AG04450 (cell line): ENCODE measurements around the gene PDGFB. TPM values are rescaled to one million over a fixed set of nuclear protein-coding genes. Genes with fewer than 3 reads are reported as not detected.
A peak's percentile ranks its signal among the peaks of the same experiment; 100 is the strongest.

ENCODE experiments used
- CTCF ChIA-PET: fragments of 300-600, 350-600 bp; formaldehyde crosslinking; extraction: SDS; loops from one replicate; lab custom pipeline; 2022; ENCODE audit warnings: antibody characterized with exemption, inconsistent platforms; lab: Charles Lee
- POLR2A ChIA-PET: fragments of 350-600 bp; formaldehyde crosslinking; extraction: SDS; loops from one replicate; lab custom pipeline; 2021; ENCODE audit warnings: antibody characterized with exemption, inconsistent platforms; lab: Yijun Ruan, JAX
- DNase-seq: peaks from one replicate; pipeline ENCODE4 v3.0.0-alpha.2; 2011; ENCODE audit warnings: low read depth, low spot score
- H3K27ac ChIP-seq: one replicate; pipeline ENCODE4 v1.5.1; 2012; ENCODE audit warnings: low read depth, low read length, control low read depth
- H3K27me3 ChIP-seq: one replicate; pipeline ENCODE4 v1.6.0; 2012; ENCODE audit warnings: low read length; ENCODE audit not compliant: control insufficient read depth, insufficient read depth
- H3K4me3 ChIP-seq: 2 replicates; pipeline ENCODE4 v1.5.1; 2011; ENCODE audit warnings: mild to moderate bottlenecking, low read depth, low read length, control low read depth
- H3K9me3 ChIP-seq: 2 replicates; pipeline ENCODE4 v1.5.1; 2012; ENCODE audit warnings: low read length; ENCODE audit not compliant: control insufficient read depth, insufficient read depth
- CTCF ChIP-seq: IDR thresholded peaks from 2 replicates; pipeline ENCODE4 v1.5.1; 2011; ENCODE audit warnings: low read depth, low read length, control low read depth, inconsistent platforms
- polyA plus RNA-seq: library from polyadenylated mRNA; depleted of rRNA; stranded (reverse); fragments of >200 nt; gene quantifications from 2 replicates; pipeline ENCODE4 v1.2.3, GENCODE V29; 2011

PDGFB gene
- polyA plus RNA-seq, 1 experiment, result 0.19 TPM

GRCh38 chr22:39178206-39179111 is 66.3 kb downstream of the PDGFB start:
- ChIA-PET POLR2A (interaction anchor here (1.0 kb wide), 1 partner anchor 132 kb away, joined by 3 read pairs; no protein-coding TSS in a partner anchor), CTCF (no interaction called here)

GRCh38 chr22:39177791-39178190 is 67.0 kb downstream of the PDGFB start:
- no peaks in the 10 kb centered on the region for H3K27me3 ChIP-seq
- ChIA-PET CTCF (no interaction called here), POLR2A (interaction anchor here (0.7 kb wide), 1 partner anchor 349 kb away, joined by 3 read pairs; no protein-coding TSS in a partner anchor)
- H3K4me3 ChIP-seq, result no peak overlapping the region
- DNase-seq, result no peak
- no peak for TF ChIP-seq CTCF
- H3K9me3 ChIP-seq, result peaks cover 7% of the 10 kb centered on the region
- no peak overlapping the region for H3K27ac ChIP-seq

More at GRCh38 chr22:39178206-39179111, 66.3 kb downstream of the PDGFB start:
- DNase-seq, result no peak
- no peak for TF ChIP-seq CTCF
- Histone ChIP-seq H3K4me3 (no peak overlapping the region), H3K27me3 (no peaks in the 10 kb centered on the region), H3K27ac (no peak overlapping the region), H3K9me3 (peaks cover 7% of the 10 kb centered on the region)

- no peak for DNase-seq
- H3K27me3 ChIP-seq, result no peaks in the 10 kb centered on the region
- CTCF ChIA-PET, result no interaction called here
- POLR2A ChIA-PET, result interaction anchor here (0.7 kb wide), 1 partner anchor 349 kb away, joined by 3 read pairs; no protein-coding TSS in a partner anchor
- peak overlapping the region; percentile 31 for H3K27ac ChIP-seq
- peaks cover 7% of the 10 kb centered on the region for H3K9me3 ChIP-seq
- TF ChIP-seq CTCF, result no peak
- no peak overlapping the region for H3K4me3 ChIP-seq
Observed at GRCh38 chr22:39177456-39177775, 67.4 kb downstream of the PDGFB start.

- TF ChIP-seq CTCF, result no peak
- ChIA-PET CTCF (no interaction called here), POLR2A (interaction anchor here (0.7 to 3.2 kb wide), 3 partner anchors 133 to 350 kb away, joined by 3 to 21 read pairs (median 6); partner anchors contain the start of gene RPL3)
- H3K4me3 ChIP-seq, result no peak overlapping the region
- H3K27me3 ChIP-seq, result no peaks in the 10 kb centered on the region
- H3K27ac ChIP-seq, result peak overlapping the region; percentile 73
- DNase-seq, result no peak
- peaks cover 7% of the 10 kb centered on the region for H3K9me3 ChIP-seq
Observed at GRCh38 chr22:39176714-39177455, 67.9 kb downstream of the PDGFB start.
